DOHH2 (cell line): ENCODE results near the gene SFXN1.
"Not testable (repeated sequence)": the region's sequence is repeated elsewhere in the genome, so short reads cannot be mapped to it uniquely, and the experiment has no call there.

Experiments
- H3F3A ChIP-seq: fragments of 200-600 bp; sonication (generic), shearing (Covaris generic); 2 replicates; pipeline ENCODE4 v1.6.0; 2016; ENCODE audit warnings: antibody characterized with exemption, mild to moderate bottlenecking; ENCODE audit not compliant: control insufficient read depth, insufficient read depth
- H3K27ac ChIP-seq: fragments of 200-600 bp; sonication (generic); 2 replicates; pipeline ENCODE4 v1.5.1; 2014; ENCODE audit warnings: low read depth, mild to moderate bottlenecking, low read length, moderate library complexity
- H3K27me3 ChIP-seq: fragments of 200-600 bp; sonication (generic); 2 replicates; pipeline ENCODE4 v1.6.1; 2014; ENCODE audit warnings: mild to moderate bottlenecking, low read length, mixed read lengths; ENCODE audit not compliant: control insufficient read depth
- H3K36me3 ChIP-seq: fragments of 200-600 bp; sonication (generic); 2 replicates; pipeline ENCODE4 v1.6.1; 2014; ENCODE audit warnings: mild to moderate bottlenecking, low read length, moderate library complexity, mixed read lengths; ENCODE audit not compliant: control insufficient read depth
- H3K4me1 ChIP-seq: fragments of 200-600 bp; sonication (generic); 2 replicates; pipeline ENCODE4 v1.6.1; 2014; ENCODE audit warnings: mild to moderate bottlenecking, low read length, mixed read lengths; ENCODE audit not compliant: control insufficient read depth
- H3K4me2 ChIP-seq: fragments of 200-600 bp; sonication (generic); 2 replicates; pipeline ENCODE4 v1.6.0; 2014; ENCODE audit warnings: mild to moderate bottlenecking, low read length, moderate library complexity
- H3K4me3 ChIP-seq: fragments of 200-600 bp; sonication (generic); 2 replicates; pipeline ENCODE4 v1.5.1; 2014; ENCODE audit warnings: mild to moderate bottlenecking, low read length, mixed read lengths
- H3K79me2 ChIP-seq: fragments of 200-600 bp; sonication (generic); 2 replicates; pipeline ENCODE4 v1.6.1; 2014; ENCODE audit warnings: mild to moderate bottlenecking, low read length, mixed read lengths; ENCODE audit not compliant: control insufficient read depth
- H3K9me2 ChIP-seq: fragments of 200-600 bp; sonication (generic); replicated peaks from 2 replicates; pipeline ENCODE4 v1.6.1; 2014; ENCODE audit warnings: mild to moderate bottlenecking, low read length, mixed read lengths; ENCODE audit not compliant: control insufficient read depth
- H3K9me3 ChIP-seq: fragments of 200-600 bp; sonication (generic); 2 replicates; pipeline ENCODE4 v1.6.1; 2014; ENCODE audit warnings: antibody characterized with exemption, low read length, mixed read lengths; ENCODE audit not compliant: control insufficient read depth, insufficient read depth
- H4K20me1 ChIP-seq: fragments of 200-600 bp; sonication (generic); 2 replicates; pipeline ENCODE4 v1.6.0; 2014; ENCODE audit warnings: low read depth, mild to moderate bottlenecking, antibody characterized with exemption, low read length, moderate library complexity; ENCODE audit not compliant: control insufficient read depth, insufficient read depth
- EZH2phosphoT487 ChIP-seq: fragments of 200-600 bp; sonication (generic); IDR thresholded peaks from 2 replicates; pipeline ENCODE4 v1.6.1; 2017; ENCODE audit warnings: borderline replicate concordance, mild to moderate bottlenecking, antibody characterized with exemption, low read length, moderate library complexity, mixed read lengths
- TF ChIP-seq, protein P1 (sequence below): fragments of 200-600 bp; sonication (generic); IDR thresholded peaks from one replicate; pipeline ENCODE4 v1.5.1; 2014; ENCODE audit warnings: antibody characterized with exemption, mild to moderate bottlenecking, low read depth, low read length; ENCODE audit not compliant: poor library complexity, severe bottlenecking

Gene SFXN1

DNA sequence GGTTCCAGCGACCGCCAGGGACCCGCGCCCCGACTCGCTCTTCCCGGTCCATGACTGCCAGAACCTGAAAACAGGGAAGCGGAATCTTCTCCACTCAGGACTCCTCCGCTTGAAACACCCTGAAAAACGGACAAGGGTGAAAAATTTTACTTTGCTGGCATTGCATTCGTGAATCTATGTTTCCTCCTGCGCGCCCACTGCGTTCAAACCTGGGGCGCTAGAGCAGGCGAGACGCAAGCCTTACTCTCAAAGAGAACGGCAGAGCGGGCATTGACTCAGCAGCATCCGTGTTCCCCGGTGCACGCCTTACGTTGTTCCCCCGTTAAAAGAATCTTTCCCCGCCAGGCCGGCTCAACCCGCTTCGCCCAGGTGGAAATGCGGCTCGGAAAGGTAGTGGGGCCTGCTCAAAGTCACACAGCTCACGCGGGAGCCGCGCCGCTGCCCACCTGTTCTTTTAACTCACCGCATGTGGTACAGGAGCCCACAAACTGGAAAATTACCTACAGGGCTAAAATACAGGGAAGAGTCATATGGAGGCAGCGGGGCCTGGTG, 33.4 kb upstream of the SFXN1 start:
- Histone ChIP-seq H3K27ac (no peak overlapping the region), H3K4me1 (no peaks in the 10 kb centered on the region), H3K4me2 (no peak overlapping the region), H4K20me1 (no peaks in the 10 kb centered on the region), H3K9me2 (no peaks in the 10 kb centered on the region), H3K79me2 (no peaks in the 10 kb centered on the region), H3F3A (no peaks in the 10 kb centered on the region), H3K4me3 (no peak overlapping the region), H3K9me3 (no peaks in the 10 kb centered on the region), H3K27me3 (peaks cover 13% of the 10 kb centered on the region), H3K36me3 (no peaks in the 10 kb centered on the region)
- TF ChIP-seq, protein P1, sequence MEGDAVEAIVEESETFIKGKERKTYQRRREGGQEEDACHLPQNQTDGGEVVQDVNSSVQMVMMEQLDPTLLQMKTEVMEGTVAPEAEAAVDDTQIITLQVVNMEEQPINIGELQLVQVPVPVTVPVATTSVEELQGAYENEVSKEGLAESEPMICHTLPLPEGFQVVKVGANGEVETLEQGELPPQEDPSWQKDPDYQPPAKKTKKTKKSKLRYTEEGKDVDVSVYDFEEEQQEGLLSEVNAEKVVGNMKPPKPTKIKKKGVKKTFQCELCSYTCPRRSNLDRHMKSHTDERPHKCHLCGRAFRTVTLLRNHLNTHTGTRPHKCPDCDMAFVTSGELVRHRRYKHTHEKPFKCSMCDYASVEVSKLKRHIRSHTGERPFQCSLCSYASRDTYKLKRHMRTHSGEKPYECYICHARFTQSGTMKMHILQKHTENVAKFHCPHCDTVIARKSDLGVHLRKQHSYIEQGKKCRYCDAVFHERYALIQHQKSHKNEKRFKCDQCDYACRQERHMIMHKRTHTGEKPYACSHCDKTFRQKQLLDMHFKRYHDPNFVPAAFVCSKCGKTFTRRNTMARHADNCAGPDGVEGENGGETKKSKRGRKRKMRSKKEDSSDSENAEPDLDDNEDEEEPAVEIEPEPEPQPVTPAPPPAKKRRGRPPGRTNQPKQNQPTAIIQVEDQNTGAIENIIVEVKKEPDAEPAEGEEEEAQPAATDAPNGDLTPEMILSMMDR: no peak
- TF ChIP-seq EZH2phosphoT487: no peak

DNA sequence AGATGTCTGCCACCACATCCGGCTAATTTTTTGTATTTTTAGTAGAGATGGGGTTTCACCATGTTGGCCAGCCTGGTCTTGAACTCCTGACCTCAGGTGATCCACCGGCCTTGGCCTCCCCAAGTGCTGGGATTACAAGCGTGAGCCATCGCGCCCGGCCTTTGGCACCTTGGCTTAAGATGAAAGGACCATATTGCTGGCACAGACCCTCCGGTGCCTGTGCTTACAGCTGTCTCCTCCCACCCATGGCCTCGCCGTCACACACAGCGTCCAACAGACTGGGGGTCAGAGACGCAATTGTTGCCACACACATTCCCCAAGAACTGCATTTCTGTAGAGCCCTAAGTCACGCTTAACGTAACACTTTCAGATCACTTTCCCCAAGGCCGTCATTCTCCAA, 32.0 kb upstream of the SFXN1 start:
- peaks cover 12% of the 10 kb centered on the region; the same call in 1 of the 2 replicates for H3K27me3 ChIP-seq
- H3K4me2 ChIP-seq, H4K20me1 ChIP-seq, H3K4me1 ChIP-seq, H3K79me2 ChIP-seq, H3F3A ChIP-seq, H3K4me3 ChIP-seq, H3K36me3 ChIP-seq, H3K27ac ChIP-seq, H3K9me2 ChIP-seq, H3K9me3 ChIP-seq: not testable (repeated sequence)

DNA sequence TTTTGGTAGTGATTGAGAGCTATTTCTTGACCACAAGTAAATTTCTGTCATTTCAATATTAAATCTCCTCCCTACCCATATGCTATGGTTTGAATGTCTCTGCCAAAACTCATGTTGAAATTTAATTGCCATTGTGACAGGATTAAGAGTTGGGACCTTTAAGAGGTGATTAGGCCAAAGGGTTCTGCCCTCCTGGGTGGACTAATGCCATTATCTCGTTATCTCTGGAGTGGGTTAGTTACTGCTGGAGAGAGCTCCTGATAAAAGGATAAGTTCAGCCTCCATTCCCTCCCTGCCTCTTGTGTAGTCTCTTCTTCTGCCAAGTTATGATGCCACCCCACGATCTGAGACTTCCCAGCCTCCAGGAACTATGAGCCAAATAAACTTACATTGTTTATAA, 30.8 kb upstream of the SFXN1 start:
- Histone ChIP-seq H3K27ac (no peak overlapping the region), H4K20me1 (no peaks in the 10 kb centered on the region), H3K9me3 (no peaks in the 10 kb centered on the region), H3K4me1 (no peaks in the 10 kb centered on the region), H3K79me2 (no peaks in the 10 kb centered on the region), H3K36me3 (no peaks in the 10 kb centered on the region), H3F3A (no peaks in the 10 kb centered on the region), H3K9me2 (no peaks in the 10 kb centered on the region), H3K4me2 (no peak overlapping the region), H3K27me3 (peaks cover 18% of the 10 kb centered on the region), H3K4me3 (no peak overlapping the region)
- TF ChIP-seq, protein P1: no peak
- TF ChIP-seq EZH2phosphoT487: no peak

GRCh38 chr5:175448276-175448675, 30.1 kb upstream of the SFXN1 start:
- Histone ChIP-seq H3K4me2 (no peak overlapping the region), H3K27me3 (peaks cover 19% of the 10 kb centered on the region), H3K9me3 (no peaks in the 10 kb centered on the region), H4K20me1 (no peaks in the 10 kb centered on the region), H3K79me2 (no peaks in the 10 kb centered on the region), H3K4me1 (no peaks in the 10 kb centered on the region), H3K36me3 (no peaks in the 10 kb centered on the region), H3K27ac (no peak overlapping the region), H3K4me3 (no peak overlapping the region), H3K9me2 (no peaks in the 10 kb centered on the region), H3F3A (no peaks in the 10 kb centered on the region)
- no peak for TF ChIP-seq EZH2phosphoT487
- TF ChIP-seq, protein P1: no peak
